ENCODE data around the gene KIAA1217.

KIAA1217 gene

DNA sequence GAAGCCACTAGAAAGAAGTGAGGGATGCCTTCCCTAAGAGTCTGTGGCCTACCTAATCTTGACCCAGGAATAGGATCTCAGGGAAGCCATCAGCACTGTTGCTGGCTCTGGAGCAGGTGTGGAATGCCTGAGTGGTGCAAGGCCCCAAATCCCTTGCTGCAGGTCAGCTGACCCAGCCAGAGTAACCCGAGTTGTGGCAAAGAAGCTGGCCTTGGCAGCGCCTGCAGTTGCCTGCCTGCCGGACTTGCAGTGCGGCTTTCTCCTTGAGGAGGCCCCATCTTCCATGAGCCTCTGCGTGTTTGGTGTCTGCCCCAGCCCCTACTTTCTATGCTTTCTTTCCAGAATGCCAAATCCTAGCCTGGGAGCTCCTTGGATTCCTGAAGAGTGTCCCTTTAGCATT is 5.8 kb downstream of the KIAA1217 start:
- no peak overlapping the region for H3K9ac ChIP-seq (ENCODE audit: low read length)
- no peaks in the 10 kb centered on the region for H3K9me3 ChIP-seq (ENCODE audit: insufficient read depth, low read length)
- H2AFZ ChIP-seq (ENCODE audit: low read depth, low read length, severe bottlenecking), result no peak overlapping the region
- H3K4me3 ChIP-seq (ENCODE audit: insufficient read depth, low read length, poor library complexity, severe bottlenecking), result no peak overlapping the region
- H3F3A ChIP-seq (ENCODE audit: insufficient read depth), result no peaks in the 10 kb centered on the region
- no peaks in the 10 kb centered on the region for H4K20me1 ChIP-seq (ENCODE audit: low read depth, low read length)
- no peak overlapping the region for H3K4me2 ChIP-seq (ENCODE audit: low read depth, low read length, poor library complexity, severe bottlenecking)
- no peaks in the 10 kb centered on the region for H3K27me3 ChIP-seq (ENCODE audit: low read length)
- no peaks in the 10 kb centered on the region for H3K36me3 ChIP-seq (ENCODE audit: low read length)
- H3K9me2 ChIP-seq (replicated peaks; ENCODE audit: insufficient read depth, low read length), result no peaks in the 10 kb centered on the region
- no peak for TF ChIP-seq EZH2phosphoT487 (conservative IDR thresholded peaks at IDR 0.05; ENCODE audit: low read length)
- H3K79me2 ChIP-seq (ENCODE audit: insufficient read depth, low read length), result no peaks in the 10 kb centered on the region
- H3K27ac ChIP-seq (ENCODE audit: low read depth, low read length), result no peak overlapping the region

DNA sequence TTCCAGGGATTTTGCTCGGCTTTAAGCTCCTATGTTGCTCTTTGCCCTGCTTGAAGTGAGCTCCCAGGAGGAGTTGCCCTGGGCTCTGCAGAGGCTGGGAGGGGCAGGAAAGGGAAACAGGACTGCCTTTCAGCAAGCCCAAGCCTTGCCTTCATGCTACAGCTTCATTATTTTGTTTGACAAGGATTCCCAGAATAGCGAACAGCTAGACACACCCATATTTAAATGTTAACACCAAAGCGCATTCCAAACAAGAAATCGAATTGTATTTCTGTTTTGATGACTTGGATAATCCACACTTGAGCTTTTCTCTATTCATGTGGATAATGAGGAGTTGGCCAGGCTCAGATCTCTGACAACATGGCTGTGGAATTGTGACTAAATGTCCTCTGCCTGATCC is 6.3 kb downstream of the KIAA1217 start:
- H3F3A ChIP-seq (ENCODE audit: insufficient read depth), result no peaks in the 10 kb centered on the region
- H3K36me3 ChIP-seq (ENCODE audit: low read length), result no peaks in the 10 kb centered on the region
- H3K4me3 ChIP-seq (ENCODE audit: insufficient read depth, low read length, poor library complexity, severe bottlenecking), result no peak overlapping the region
- no peak overlapping the region for H2AFZ ChIP-seq (ENCODE audit: low read depth, low read length, severe bottlenecking)
- H3K27me3 ChIP-seq (ENCODE audit: low read length), result no peaks in the 10 kb centered on the region
- H3K9ac ChIP-seq (ENCODE audit: low read length), result no peak overlapping the region
- H3K27ac ChIP-seq (ENCODE audit: low read depth, low read length), result no peak overlapping the region
- H3K9me2 ChIP-seq (replicated peaks; ENCODE audit: insufficient read depth, low read length), result no peaks in the 10 kb centered on the region
- H4K20me1 ChIP-seq (ENCODE audit: low read depth, low read length), result no peaks in the 10 kb centered on the region
- no peaks in the 10 kb centered on the region for H3K9me3 ChIP-seq (ENCODE audit: insufficient read depth, low read length)
- no peak overlapping the region for H3K4me2 ChIP-seq (ENCODE audit: low read depth, low read length, poor library complexity, severe bottlenecking)
- TF ChIP-seq, protein P1, sequence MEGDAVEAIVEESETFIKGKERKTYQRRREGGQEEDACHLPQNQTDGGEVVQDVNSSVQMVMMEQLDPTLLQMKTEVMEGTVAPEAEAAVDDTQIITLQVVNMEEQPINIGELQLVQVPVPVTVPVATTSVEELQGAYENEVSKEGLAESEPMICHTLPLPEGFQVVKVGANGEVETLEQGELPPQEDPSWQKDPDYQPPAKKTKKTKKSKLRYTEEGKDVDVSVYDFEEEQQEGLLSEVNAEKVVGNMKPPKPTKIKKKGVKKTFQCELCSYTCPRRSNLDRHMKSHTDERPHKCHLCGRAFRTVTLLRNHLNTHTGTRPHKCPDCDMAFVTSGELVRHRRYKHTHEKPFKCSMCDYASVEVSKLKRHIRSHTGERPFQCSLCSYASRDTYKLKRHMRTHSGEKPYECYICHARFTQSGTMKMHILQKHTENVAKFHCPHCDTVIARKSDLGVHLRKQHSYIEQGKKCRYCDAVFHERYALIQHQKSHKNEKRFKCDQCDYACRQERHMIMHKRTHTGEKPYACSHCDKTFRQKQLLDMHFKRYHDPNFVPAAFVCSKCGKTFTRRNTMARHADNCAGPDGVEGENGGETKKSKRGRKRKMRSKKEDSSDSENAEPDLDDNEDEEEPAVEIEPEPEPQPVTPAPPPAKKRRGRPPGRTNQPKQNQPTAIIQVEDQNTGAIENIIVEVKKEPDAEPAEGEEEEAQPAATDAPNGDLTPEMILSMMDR (IDR thresholded peaks at IDR 0.05; ENCODE audit: insufficient read depth, low read length, poor library complexity, severe bottlenecking), result no peak
- no peak for TF ChIP-seq EZH2phosphoT487 (conservative IDR thresholded peaks at IDR 0.05; ENCODE audit: low read length)
- H3K79me2 ChIP-seq (ENCODE audit: insufficient read depth, low read length), result no peaks in the 10 kb centered on the region

DNA sequence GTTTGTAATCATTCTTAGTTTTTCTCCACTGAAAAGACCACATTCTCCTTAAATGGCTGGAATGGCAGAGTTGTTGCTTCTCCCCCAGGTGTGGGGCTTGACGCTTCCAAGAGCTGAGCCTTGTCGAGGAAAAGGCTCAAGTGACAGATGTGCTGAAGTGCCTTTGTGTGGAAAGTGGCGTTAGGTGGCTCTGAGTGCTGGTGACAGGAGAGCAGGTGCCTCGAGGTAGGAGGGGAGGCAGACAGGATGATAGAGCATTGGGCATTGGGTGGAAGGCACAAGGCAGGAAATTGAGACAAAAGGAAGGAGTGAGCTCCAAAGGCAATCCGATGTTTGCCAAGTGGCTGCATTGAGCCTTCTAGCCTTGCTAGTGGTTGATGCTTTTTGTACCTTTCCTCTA is 6.7 kb downstream of the KIAA1217 start:
- Histone ChIP-seq H3F3A (ENCODE audit: insufficient read depth) (no peaks in the 10 kb centered on the region), H2AFZ (ENCODE audit: low read depth, low read length, severe bottlenecking) (no peak overlapping the region), H3K27ac (ENCODE audit: low read depth, low read length) (no peak overlapping the region), H3K9ac (ENCODE audit: low read length) (no peak overlapping the region), H3K9me3 (ENCODE audit: insufficient read depth, low read length) (no peaks in the 10 kb centered on the region), H3K4me2 (ENCODE audit: low read depth, low read length, poor library complexity, severe bottlenecking) (no peak overlapping the region), H3K79me2 (ENCODE audit: insufficient read depth, low read length) (no peaks in the 10 kb centered on the region), H3K9me2 (replicated peaks; ENCODE audit: insufficient read depth, low read length) (no peaks in the 10 kb centered on the region), H4K20me1 (ENCODE audit: low read depth, low read length) (no peaks in the 10 kb centered on the region), H3K36me3 (ENCODE audit: low read length) (no peaks in the 10 kb centered on the region), H3K27me3 (ENCODE audit: low read length) (no peaks in the 10 kb centered on the region), H3K4me3 (ENCODE audit: insufficient read depth, low read length, poor library complexity, severe bottlenecking) (no peak overlapping the region)
- no peak for TF ChIP-seq EZH2phosphoT487 (conservative IDR thresholded peaks at IDR 0.05; ENCODE audit: low read length)
- TF ChIP-seq, protein P1 (IDR thresholded peaks at IDR 0.05; ENCODE audit: insufficient read depth, low read length, poor library complexity, severe bottlenecking), result no peak

DNA sequence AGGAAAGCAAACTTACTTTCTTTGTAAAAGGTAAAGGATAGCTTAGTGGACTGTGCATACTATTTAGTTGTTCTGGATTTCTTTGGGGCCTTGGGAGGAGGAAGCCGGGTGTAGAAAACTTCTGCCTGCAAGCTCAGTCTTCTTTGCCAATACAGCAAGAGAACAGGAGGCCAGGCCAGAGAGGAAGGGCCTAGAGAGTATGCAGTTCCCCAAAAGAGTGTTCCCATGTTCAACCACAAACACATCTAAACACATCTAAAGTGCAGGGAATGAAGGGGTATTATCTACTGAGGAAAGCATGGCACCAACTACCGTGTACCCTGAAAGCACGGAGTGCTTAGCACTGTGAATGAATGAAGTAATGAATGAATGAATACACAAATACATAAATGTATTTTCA is 11.0 kb downstream of the KIAA1217 start:
- no peak overlapping the region for H3K4me2 ChIP-seq (ENCODE audit: low read depth, low read length, poor library complexity, severe bottlenecking)
- H3K27ac ChIP-seq (ENCODE audit: low read depth, low read length), result no peak overlapping the region
- no peaks in the 10 kb centered on the region for H3K79me2 ChIP-seq (ENCODE audit: insufficient read depth, low read length)
- no peaks in the 10 kb centered on the region for H3K9me3 ChIP-seq (ENCODE audit: insufficient read depth, low read length)
- no peaks in the 10 kb centered on the region for H3K36me3 ChIP-seq (ENCODE audit: low read length)
- H3K9me2 ChIP-seq (replicated peaks; ENCODE audit: insufficient read depth, low read length), result no peaks in the 10 kb centered on the region
- no peak overlapping the region for H3K4me3 ChIP-seq (ENCODE audit: insufficient read depth, low read length, poor library complexity, severe bottlenecking)
- no peaks in the 10 kb centered on the region for H4K20me1 ChIP-seq (ENCODE audit: low read depth, low read length)
- no peaks in the 10 kb centered on the region for H3F3A ChIP-seq (ENCODE audit: insufficient read depth)
- no peaks in the 10 kb centered on the region for H3K27me3 ChIP-seq (ENCODE audit: low read length)
- TF ChIP-seq, protein P1 (IDR thresholded peaks at IDR 0.05; ENCODE audit: insufficient read depth, low read length, poor library complexity, severe bottlenecking), result no peak
- no peak for TF ChIP-seq EZH2phosphoT487 (conservative IDR thresholded peaks at IDR 0.05; ENCODE audit: low read length)
- no peak overlapping the region for H2AFZ ChIP-seq (ENCODE audit: low read depth, low read length, severe bottlenecking)
- no peak overlapping the region for H3K9ac ChIP-seq (ENCODE audit: low read length)
